ENCODE data around the gene MLLT1.

MLLT1 gene

GRCh38 chr19:6229951-6230712 is 49.6 kb downstream of the MLLT1 start:
- TF ChIP-seq CTCF (IDR thresholded peaks at IDR 0.05; ENCODE audit: borderline replicate concordance, insufficient read depth, low read depth, low read length), result no peak
- no peak overlapping the region for H3K4me3 ChIP-seq (ENCODE audit: low read depth, low read length)

DNA sequence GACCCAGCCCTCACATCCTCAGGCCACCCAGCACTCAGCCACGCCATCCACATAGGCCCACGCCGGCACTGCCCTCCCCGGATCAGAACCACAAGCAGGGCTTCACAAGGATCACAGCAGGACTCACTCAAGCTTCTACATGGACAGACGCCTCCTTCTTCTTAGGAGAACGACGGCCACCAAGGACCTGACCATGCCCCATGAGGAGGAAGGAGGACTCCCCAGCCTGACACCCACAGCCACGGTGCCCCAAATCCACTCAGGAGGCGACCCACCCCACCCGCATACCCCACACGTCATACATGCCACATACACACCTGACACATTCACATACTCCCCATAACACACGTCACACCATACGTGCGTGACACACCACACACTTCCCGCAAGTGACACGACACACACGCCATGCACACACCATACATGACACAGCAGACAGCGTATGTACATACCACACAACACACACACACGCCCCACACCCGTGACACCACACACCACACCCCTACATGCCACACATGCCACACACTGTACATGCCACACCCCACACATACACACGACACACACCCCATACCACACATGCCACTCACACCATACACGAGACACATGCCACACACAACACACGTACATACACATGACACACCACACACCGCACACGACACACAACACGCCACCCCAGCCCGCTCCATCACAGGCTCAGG is 50.4 kb downstream of the MLLT1 start:
- no peak overlapping the region for H3K4me3 ChIP-seq (ENCODE audit: low read depth, low read length)

GRCh38 chr19:6228551-6229215 is 51.1 kb downstream of the MLLT1 start:
- TF ChIP-seq CTCF (IDR thresholded peaks at IDR 0.05; ENCODE audit: borderline replicate concordance, insufficient read depth, low read depth, low read length), result no peak
- no peak overlapping the region for H3K4me3 ChIP-seq (ENCODE audit: low read depth, low read length)

More for the DNA sequence above, 50.4 kb downstream of the MLLT1 start:
- no peak for TF ChIP-seq CTCF (IDR thresholded peaks at IDR 0.05; ENCODE audit: borderline replicate concordance, insufficient read depth, low read depth, low read length)

DNA sequence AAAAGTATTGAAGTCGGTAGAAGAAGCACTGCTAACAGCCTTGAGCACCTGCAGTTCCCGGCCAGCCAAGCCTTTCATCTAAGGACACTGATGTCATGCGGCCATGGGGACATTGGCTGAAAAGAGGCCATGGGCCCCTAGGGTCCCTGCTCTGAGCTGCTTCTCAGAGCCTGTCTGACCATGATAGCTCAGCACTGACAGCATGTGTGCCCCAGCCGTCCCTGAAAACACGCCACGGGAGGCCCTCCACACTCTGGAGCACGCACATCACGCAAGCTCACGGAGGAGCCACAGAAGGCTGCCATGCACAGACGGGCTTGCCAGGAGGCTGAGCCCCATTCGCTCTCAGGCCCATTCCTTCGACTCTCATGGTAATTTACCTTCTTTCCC is 51.8 kb downstream of the MLLT1 start:
- TF ChIP-seq CTCF (IDR thresholded peaks at IDR 0.05; ENCODE audit: borderline replicate concordance, insufficient read depth, low read depth, low read length), result no peak
- H3K4me3 ChIP-seq (ENCODE audit: low read depth, low read length), result no peak overlapping the region

- no peak overlapping the region for H3K4me3 ChIP-seq (ENCODE audit: low read depth, low read length)
- no peak for TF ChIP-seq CTCF (IDR thresholded peaks at IDR 0.05; ENCODE audit: borderline replicate concordance, insufficient read depth, low read depth, low read length)
Measured at GRCh38 chr19:6227156-6227935, 52.4 kb downstream of the MLLT1 start.

DNA sequence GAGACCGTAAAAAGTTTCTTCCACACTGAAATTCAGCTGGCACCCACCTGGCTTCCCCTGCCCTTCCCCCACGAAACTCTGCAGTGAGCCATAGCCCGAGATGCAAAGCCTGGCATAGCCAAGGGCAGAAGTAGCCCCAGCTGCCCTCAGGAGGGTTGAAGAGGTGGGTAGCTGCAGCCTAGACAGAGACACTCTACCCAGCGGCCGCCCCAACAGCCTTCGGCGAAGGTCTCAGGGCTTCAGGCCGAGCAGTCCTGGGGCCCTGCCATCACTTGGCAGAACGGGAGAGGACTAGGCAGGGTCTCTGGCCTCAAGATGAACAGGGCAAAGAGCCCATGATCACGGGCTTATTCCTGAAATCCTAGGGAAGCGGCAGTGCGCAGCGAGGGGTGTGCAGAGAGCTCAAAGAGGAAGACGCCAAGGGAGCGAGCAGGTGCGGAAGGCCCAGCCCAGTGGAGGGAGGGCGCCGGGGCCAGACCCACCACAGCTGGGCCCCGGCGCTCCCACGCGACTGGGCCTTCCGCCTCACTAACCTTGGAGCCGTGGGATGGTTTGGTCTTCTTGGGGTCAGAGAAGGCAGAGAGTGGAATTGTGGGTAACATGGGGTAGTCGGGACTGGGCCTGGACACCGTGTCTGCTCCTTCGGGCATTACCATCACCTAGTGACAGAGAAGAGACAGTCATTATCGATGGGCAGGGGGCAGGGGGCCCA is 53.2 kb downstream of the MLLT1 start:
- no peak overlapping the region for H3K4me3 ChIP-seq (ENCODE audit: low read depth, low read length)
- no peak for TF ChIP-seq CTCF (IDR thresholded peaks at IDR 0.05; ENCODE audit: borderline replicate concordance, insufficient read depth, low read depth, low read length)
